H1 (cell line): ENCODE data around the gene CDV3.

Experiments used
- BRCA1 ChIP-seq: IDR thresholded peaks from 2 replicates; pipeline ENCODE4 v1.6.1; 2012; ENCODE audit warnings: low read depth, low read length, improper control_type of control experiment
- EGR1 ChIP-seq: IDR thresholded peaks from 2 replicates; pipeline ENCODE4 v1.6.1; 2011; ENCODE audit warnings: low read depth, low read length, borderline replicate concordance
- EP300 ChIP-seq, 2 experiments: IDR thresholded peaks; 1 replicate in 1 of 2; 2 replicates in 1 of 2; pipeline ENCODE4 v1.6.1; 2011 to 2012; ENCODE audit warnings: low read depth in 2 of 2, low read length in 2 of 2, mild to moderate bottlenecking in 2 of 2, borderline replicate concordance in 1 of 2, inconsistent platforms in 1 of 2, moderate library complexity in 1 of 2
- POLR2AphosphoS5 ChIP-seq: IDR thresholded peaks from 2 replicates; pipeline ENCODE4 v1.6.1; 2011; ENCODE audit warnings: low read depth, low read length
- SIX5 ChIP-seq: IDR thresholded peaks from 2 replicates; pipeline ENCODE4 v1.6.1; 2011; ENCODE audit warnings: mild to moderate bottlenecking, low read depth, low read length
- TF ChIP-seq, protein P1 (sequence below), 3 experiments: IDR thresholded peaks; 1 replicate in 2 of 3; 2 replicates in 1 of 3; pipeline versions ENCODE4 v1.5.1 to v1.6.1; 2011; ENCODE audit warnings: low read length in 3 of 3, mild to moderate bottlenecking in 3 of 3, inconsistent platforms in 2 of 3, low read depth in 1 of 3, moderate library complexity in 1 of 3; ENCODE audit not compliant: insufficient read depth in 1 of 3; ENCODE audit errors: control extremely low read depth in 1 of 3

DNA sequence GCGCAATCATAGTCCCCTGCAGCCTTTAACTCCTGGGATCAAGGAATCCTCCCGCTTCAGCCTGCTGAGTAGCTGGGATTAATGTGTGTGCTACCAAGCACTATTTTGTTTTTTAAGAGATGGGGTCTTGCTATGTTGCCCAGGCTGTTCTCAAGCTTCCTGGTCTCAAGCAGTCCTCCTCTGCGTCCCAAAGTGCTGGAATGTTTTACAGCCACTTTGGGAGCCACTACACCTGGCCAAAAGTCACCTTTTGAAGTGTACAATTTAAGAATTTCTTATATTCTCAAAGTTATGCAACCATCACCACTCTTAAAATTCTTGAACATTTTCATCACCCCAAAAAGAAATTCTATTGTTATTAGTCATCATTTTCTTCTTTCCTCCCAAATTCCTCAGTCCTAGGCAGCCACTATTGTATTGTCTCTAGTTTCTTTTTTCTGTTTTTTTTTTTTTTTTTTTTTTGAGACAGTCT is 17.8 kb downstream of the CDV3 start:
- TF ChIP-seq EGR1 (no peak), EP300 (IDR thresholded peaks at IDR 0.05; ENCODE audit: borderline replicate concordance in 1 of 2, low read depth in 2 of 2, low read length in 2 of 2) (no peak), POLR2AphosphoS5 (no peak), BRCA1 (no peak), SIX5 (no peak)
- TF ChIP-seq, protein P1, sequence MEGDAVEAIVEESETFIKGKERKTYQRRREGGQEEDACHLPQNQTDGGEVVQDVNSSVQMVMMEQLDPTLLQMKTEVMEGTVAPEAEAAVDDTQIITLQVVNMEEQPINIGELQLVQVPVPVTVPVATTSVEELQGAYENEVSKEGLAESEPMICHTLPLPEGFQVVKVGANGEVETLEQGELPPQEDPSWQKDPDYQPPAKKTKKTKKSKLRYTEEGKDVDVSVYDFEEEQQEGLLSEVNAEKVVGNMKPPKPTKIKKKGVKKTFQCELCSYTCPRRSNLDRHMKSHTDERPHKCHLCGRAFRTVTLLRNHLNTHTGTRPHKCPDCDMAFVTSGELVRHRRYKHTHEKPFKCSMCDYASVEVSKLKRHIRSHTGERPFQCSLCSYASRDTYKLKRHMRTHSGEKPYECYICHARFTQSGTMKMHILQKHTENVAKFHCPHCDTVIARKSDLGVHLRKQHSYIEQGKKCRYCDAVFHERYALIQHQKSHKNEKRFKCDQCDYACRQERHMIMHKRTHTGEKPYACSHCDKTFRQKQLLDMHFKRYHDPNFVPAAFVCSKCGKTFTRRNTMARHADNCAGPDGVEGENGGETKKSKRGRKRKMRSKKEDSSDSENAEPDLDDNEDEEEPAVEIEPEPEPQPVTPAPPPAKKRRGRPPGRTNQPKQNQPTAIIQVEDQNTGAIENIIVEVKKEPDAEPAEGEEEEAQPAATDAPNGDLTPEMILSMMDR (IDR thresholded peaks at IDR 0.05; ENCODE audit: control extremely low read depth in 1 of 3, insufficient read depth in 1 of 3, low read depth in 1 of 3, low read length in 3 of 3) = no peak
